ENCODE measurements around the gene ARL6IP5.

The ARL6IP5 gene

GRCh38 chr3:69115731-69116130 is 31.0 kb downstream of the ARL6IP5 start:
- no peak overlapping the region for H3K9ac ChIP-seq (ENCODE audit: low read depth in 1 of 2, low read length in 2 of 2)

GRCh38 chr3:69116162-69116561 is 31.4 kb downstream of the ARL6IP5 start:
- no peak overlapping the region for H3K27ac ChIP-seq (ENCODE audit: low read depth, low read length)
- no peaks in the 10 kb centered on the region for H3K9me3 ChIP-seq (ENCODE audit: control insufficient read depth in 1 of 2, low read length in 2 of 2)
- H3K9ac ChIP-seq (ENCODE audit: low read depth in 1 of 2, low read length in 2 of 2), result no peak overlapping the region
- H3K27me3 ChIP-seq (ENCODE audit: control insufficient read depth in 1 of 2, insufficient read depth in 2 of 2, low read length in 2 of 2), result no peaks in the 10 kb centered on the region
- peaks cover 0 to 3% of the 10 kb centered on the region in 2 donors for H3K4me1 ChIP-seq (ENCODE audit: control insufficient read depth in 1 of 2, insufficient read depth in 2 of 2, low read length in 2 of 2)
- no peaks in the 10 kb centered on the region for H3K36me3 ChIP-seq (ENCODE audit: control insufficient read depth in 1 of 2, insufficient read depth in 2 of 2, low read length in 2 of 2)
- no peak overlapping the region for H3K4me3 ChIP-seq (ENCODE audit: low read depth in 1 of 2, low read length in 2 of 2)

More at GRCh38 chr3:69115731-69116130, 31.0 kb downstream of the ARL6IP5 start:
- no peak overlapping the region for H3K4me3 ChIP-seq (ENCODE audit: low read depth in 1 of 2, low read length in 2 of 2)
- no peaks in the 10 kb centered on the region for H3K36me3 ChIP-seq (ENCODE audit: control insufficient read depth in 1 of 2, insufficient read depth in 2 of 2, low read length in 2 of 2)
- no peaks in the 10 kb centered on the region for H3K27me3 ChIP-seq (ENCODE audit: control insufficient read depth in 1 of 2, insufficient read depth in 2 of 2, low read length in 2 of 2)
- peaks cover 0 to 3% of the 10 kb centered on the region in 2 donors for H3K4me1 ChIP-seq (ENCODE audit: control insufficient read depth in 1 of 2, insufficient read depth in 2 of 2, low read length in 2 of 2)
- H3K9me3 ChIP-seq (ENCODE audit: control insufficient read depth in 1 of 2, low read length in 2 of 2), result no peaks in the 10 kb centered on the region
- H3K27ac ChIP-seq (ENCODE audit: low read depth, low read length), result no peak overlapping the region

- peaks cover 0 to 3% of the 10 kb centered on the region in 2 donors for H3K4me1 ChIP-seq (ENCODE audit: control insufficient read depth in 1 of 2, insufficient read depth in 2 of 2, low read length in 2 of 2)
- no peaks in the 10 kb centered on the region for H3K36me3 ChIP-seq (ENCODE audit: control insufficient read depth in 1 of 2, insufficient read depth in 2 of 2, low read length in 2 of 2)
- H3K9ac ChIP-seq (ENCODE audit: low read depth in 1 of 2, low read length in 2 of 2), result no peak overlapping the region
- no peak overlapping the region for H3K4me3 ChIP-seq (ENCODE audit: low read depth in 1 of 2, low read length in 2 of 2)
- H3K27ac ChIP-seq (ENCODE audit: low read depth, low read length), result no peak overlapping the region
- no peaks in the 10 kb centered on the region for H3K27me3 ChIP-seq (ENCODE audit: control insufficient read depth in 1 of 2, insufficient read depth in 2 of 2, low read length in 2 of 2)
- no peaks in the 10 kb centered on the region for H3K9me3 ChIP-seq (ENCODE audit: control insufficient read depth in 1 of 2, low read length in 2 of 2)
Measured at GRCh38 chr3:69116897-69117296, 32.2 kb downstream of the ARL6IP5 start.

DNA sequence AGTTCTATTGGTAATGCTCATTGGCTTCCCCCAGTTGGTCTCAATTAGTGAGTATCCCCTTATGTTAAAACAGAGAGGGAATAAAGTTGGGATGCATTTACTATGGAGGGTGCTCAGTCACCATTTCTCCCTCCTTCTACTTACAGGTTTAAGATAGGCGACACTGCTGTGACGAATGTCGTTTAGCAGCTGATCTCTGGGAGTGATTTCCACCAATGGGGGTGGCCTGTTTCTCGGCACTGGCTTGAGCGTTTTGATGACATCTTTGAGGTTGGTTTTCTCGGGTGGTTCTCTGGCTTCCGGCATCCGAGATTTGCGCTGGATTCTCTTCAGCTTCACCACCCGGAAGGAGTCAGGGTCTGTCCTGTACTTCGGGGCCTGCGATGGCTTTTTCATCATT is 33.8 kb downstream of the ARL6IP5 start:
- Histone ChIP-seq H3K36me3 (ENCODE audit: control insufficient read depth in 1 of 2, insufficient read depth in 2 of 2, low read length in 2 of 2) (no peaks in the 10 kb centered on the region), H3K9ac (ENCODE audit: low read depth in 1 of 2, low read length in 2 of 2) (no peak overlapping the region), H3K4me3 (ENCODE audit: low read depth in 1 of 2, low read length in 2 of 2) (no peak overlapping the region), H3K27me3 (ENCODE audit: control insufficient read depth in 1 of 2, insufficient read depth in 2 of 2, low read length in 2 of 2) (no peaks in the 10 kb centered on the region), H3K9me3 (ENCODE audit: control insufficient read depth in 1 of 2, low read length in 2 of 2) (no peaks in the 10 kb centered on the region), H3K27ac (ENCODE audit: low read depth, low read length) (no peak overlapping the region), H3K4me1 (ENCODE audit: control insufficient read depth in 1 of 2, insufficient read depth in 2 of 2, low read length in 2 of 2) (peaks cover 0 to 3% of the 10 kb centered on the region in 2 donors)

GRCh38 chr3:69119138-69119537 is 34.4 kb downstream of the ARL6IP5 start:
- no peaks in the 10 kb centered on the region for H3K9me3 ChIP-seq (ENCODE audit: control insufficient read depth in 1 of 2, low read length in 2 of 2)
- no peak overlapping the region for H3K27ac ChIP-seq (ENCODE audit: low read depth, low read length)
- H3K27me3 ChIP-seq (ENCODE audit: control insufficient read depth in 1 of 2, insufficient read depth in 2 of 2, low read length in 2 of 2), result no peaks in the 10 kb centered on the region
- H3K4me1 ChIP-seq (ENCODE audit: control insufficient read depth in 1 of 2, insufficient read depth in 2 of 2, low read length in 2 of 2), result peaks cover 0 to 3% of the 10 kb centered on the region in 2 donors
- no peak overlapping the region for H3K4me3 ChIP-seq (ENCODE audit: low read depth in 1 of 2, low read length in 2 of 2)
- H3K9ac ChIP-seq (ENCODE audit: low read depth in 1 of 2, low read length in 2 of 2), result no peak overlapping the region
- H3K36me3 ChIP-seq (ENCODE audit: control insufficient read depth in 1 of 2, insufficient read depth in 2 of 2, low read length in 2 of 2), result no peaks in the 10 kb centered on the region

DNA sequence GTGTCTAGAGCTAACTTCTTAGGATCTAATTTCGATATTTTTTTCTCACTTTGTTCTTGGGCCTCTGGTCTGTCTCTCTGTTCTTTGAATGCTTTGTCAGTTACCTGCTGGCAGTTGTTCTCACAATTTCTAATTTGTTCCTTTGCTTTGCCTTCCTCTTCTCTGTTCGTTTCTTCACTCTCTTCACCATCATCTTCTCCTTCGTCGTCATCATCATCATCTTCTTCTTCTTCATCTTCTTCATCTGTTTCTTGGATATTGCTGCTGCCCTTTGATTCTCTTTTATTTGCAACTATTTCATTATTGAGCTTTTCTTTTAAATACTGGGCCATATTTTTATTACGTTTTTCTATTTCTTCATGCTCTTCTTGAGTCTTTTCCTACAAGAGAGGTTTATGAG is 34.9 kb downstream of the ARL6IP5 start:
- Histone ChIP-seq H3K9ac (ENCODE audit: low read depth in 1 of 2, low read length in 2 of 2) (no peak overlapping the region), H3K4me1 (ENCODE audit: control insufficient read depth in 1 of 2, insufficient read depth in 2 of 2, low read length in 2 of 2) (peaks cover 0 to 3% of the 10 kb centered on the region in 2 donors), H3K27me3 (ENCODE audit: control insufficient read depth in 1 of 2, insufficient read depth in 2 of 2, low read length in 2 of 2) (no peaks in the 10 kb centered on the region), H3K36me3 (ENCODE audit: control insufficient read depth in 1 of 2, insufficient read depth in 2 of 2, low read length in 2 of 2) (no peaks in the 10 kb centered on the region), H3K4me3 (ENCODE audit: low read depth in 1 of 2, low read length in 2 of 2) (no peak overlapping the region), H3K27ac (ENCODE audit: low read depth, low read length) (no peak overlapping the region), H3K9me3 (ENCODE audit: control insufficient read depth in 1 of 2, low read length in 2 of 2) (no peaks in the 10 kb centered on the region)

- H3K27me3 ChIP-seq (ENCODE audit: control insufficient read depth in 1 of 2, insufficient read depth in 2 of 2, low read length in 2 of 2), result no peaks in the 10 kb centered on the region
- H3K36me3 ChIP-seq (ENCODE audit: control insufficient read depth in 1 of 2, insufficient read depth in 2 of 2, low read length in 2 of 2), result no peaks in the 10 kb centered on the region
- H3K4me1 ChIP-seq (ENCODE audit: control insufficient read depth in 1 of 2, insufficient read depth in 2 of 2, low read length in 2 of 2), result peaks cover 0 to 3% of the 10 kb centered on the region in 2 donors
- H3K4me3 ChIP-seq (ENCODE audit: low read depth in 1 of 2, low read length in 2 of 2), result no peak overlapping the region
- H3K27ac ChIP-seq (ENCODE audit: low read depth, low read length), result no peak overlapping the region
- H3K9me3 ChIP-seq (ENCODE audit: control insufficient read depth in 1 of 2, low read length in 2 of 2), result no peaks in the 10 kb centered on the region
- H3K9ac ChIP-seq (ENCODE audit: low read depth in 1 of 2, low read length in 2 of 2), result no peak overlapping the region
Measured at GRCh38 chr3:69120879-69121464, 36.2 kb downstream of the ARL6IP5 start.

DNA sequence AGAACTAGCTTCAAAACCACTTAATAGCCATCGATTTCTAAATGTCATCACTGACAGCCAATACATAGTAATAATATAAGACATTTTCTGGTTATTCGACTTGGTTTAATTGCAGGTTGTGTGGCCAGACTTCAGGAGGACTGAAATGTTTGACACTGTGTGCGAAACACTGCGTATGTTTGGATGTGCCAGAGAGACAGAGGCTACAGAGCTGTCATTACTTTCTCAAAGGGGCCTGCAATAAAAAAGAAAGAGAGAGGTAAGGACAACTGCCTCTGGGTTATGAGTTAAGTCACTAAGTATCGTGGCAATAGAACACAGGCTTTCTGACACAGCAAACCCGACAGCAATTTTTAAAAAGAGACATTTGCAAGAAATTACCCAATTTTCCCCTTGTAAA is 36.8 kb downstream of the ARL6IP5 start:
- Histone ChIP-seq H3K9ac (ENCODE audit: low read depth in 1 of 2, low read length in 2 of 2) (no peak overlapping the region), H3K4me1 (ENCODE audit: control insufficient read depth in 1 of 2, insufficient read depth in 2 of 2, low read length in 2 of 2) (peaks cover 0 to 3% of the 10 kb centered on the region in 2 donors), H3K27me3 (ENCODE audit: control insufficient read depth in 1 of 2, insufficient read depth in 2 of 2, low read length in 2 of 2) (no peaks in the 10 kb centered on the region), H3K27ac (ENCODE audit: low read depth, low read length) (no peak overlapping the region), H3K9me3 (ENCODE audit: control insufficient read depth in 1 of 2, low read length in 2 of 2) (no peaks in the 10 kb centered on the region), H3K36me3 (ENCODE audit: control insufficient read depth in 1 of 2, insufficient read depth in 2 of 2, low read length in 2 of 2) (no peaks in the 10 kb centered on the region), H3K4me3 (ENCODE audit: low read depth in 1 of 2, low read length in 2 of 2) (no peak overlapping the region)

GRCh38 chr3:69121950-69122349 is 37.2 kb downstream of the ARL6IP5 start:
- Histone ChIP-seq H3K27me3 (ENCODE audit: control insufficient read depth in 1 of 2, insufficient read depth in 2 of 2, low read length in 2 of 2) (no peaks in the 10 kb centered on the region), H3K9ac (ENCODE audit: low read depth in 1 of 2, low read length in 2 of 2) (no peak overlapping the region), H3K36me3 (ENCODE audit: control insufficient read depth in 1 of 2, insufficient read depth in 2 of 2, low read length in 2 of 2) (no peaks in the 10 kb centered on the region), H3K4me1 (ENCODE audit: control insufficient read depth in 1 of 2, insufficient read depth in 2 of 2, low read length in 2 of 2) (no peaks in the 10 kb centered on the region), H3K4me3 (ENCODE audit: low read depth in 1 of 2, low read length in 2 of 2) (no peak overlapping the region), H3K9me3 (ENCODE audit: control insufficient read depth in 1 of 2, low read length in 2 of 2) (no peaks in the 10 kb centered on the region), H3K27ac (ENCODE audit: low read depth, low read length) (no peak overlapping the region)

GRCh38 chr3:69122403-69122802 is 37.7 kb downstream of the ARL6IP5 start, which contains the start of gene LMOD3:
LMOD3 (minus strand) TSS chr3:69122595; CDS start chr3:69122386, 209 bp downstream.
- Histone ChIP-seq H3K4me1 (ENCODE audit: control insufficient read depth in 1 of 2, insufficient read depth in 2 of 2, low read length in 2 of 2) (no peaks in the 10 kb centered on the region), H3K27me3 (ENCODE audit: control insufficient read depth in 1 of 2, insufficient read depth in 2 of 2, low read length in 2 of 2) (no peaks in the 10 kb centered on the region), H3K9ac (ENCODE audit: low read depth in 1 of 2, low read length in 2 of 2) (no peak within 1 kb of the TSS), H3K36me3 (ENCODE audit: control insufficient read depth in 1 of 2, insufficient read depth in 2 of 2, low read length in 2 of 2) (no peaks in the 10 kb centered on the region), H3K4me3 (ENCODE audit: low read depth in 1 of 2, low read length in 2 of 2) (no peak within 1 kb of the TSS), H3K9me3 (ENCODE audit: control insufficient read depth in 1 of 2, low read length in 2 of 2) (no peaks in the 10 kb centered on the region), H3K27ac (ENCODE audit: low read depth, low read length) (no peak within 1 kb of the TSS)
